Sigmoid colon (tissue), 4 donors: ENCODE results near the gene MRPS14.

Source experiments
- POLR2A ChIP-seq, 2 donors: fragments of 450-650 bp; IDR thresholded peaks; one replicate each; pipeline ENCODE4 v1.6.1; 2016; ENCODE audit warnings: antibody characterized with exemption in 2 of 2, mild to moderate bottlenecking in 2 of 2, moderate library complexity in 2 of 2
- POLR2AphosphoS5 ChIP-seq, 4 donors: sonication (generic); formaldehyde crosslinking; IDR thresholded peaks; one replicate each; pipeline ENCODE4 v1.6.1; 2017; ENCODE audit warnings: antibody characterized with exemption in 4 of 4
- TF ChIP-seq, protein P1 (sequence below), 4 experiments: fragments of 450-650 bp in 3 of 4; fragments of 200-600 bp in 1 of 4; IDR thresholded peaks; one replicate each; pipeline ENCODE4 v1.5.1; 2016 to 2019; ENCODE audit warnings: antibody characterized with exemption in 4 of 4, mild to moderate bottlenecking in 3 of 4, moderate library complexity in 2 of 4

DNA sequence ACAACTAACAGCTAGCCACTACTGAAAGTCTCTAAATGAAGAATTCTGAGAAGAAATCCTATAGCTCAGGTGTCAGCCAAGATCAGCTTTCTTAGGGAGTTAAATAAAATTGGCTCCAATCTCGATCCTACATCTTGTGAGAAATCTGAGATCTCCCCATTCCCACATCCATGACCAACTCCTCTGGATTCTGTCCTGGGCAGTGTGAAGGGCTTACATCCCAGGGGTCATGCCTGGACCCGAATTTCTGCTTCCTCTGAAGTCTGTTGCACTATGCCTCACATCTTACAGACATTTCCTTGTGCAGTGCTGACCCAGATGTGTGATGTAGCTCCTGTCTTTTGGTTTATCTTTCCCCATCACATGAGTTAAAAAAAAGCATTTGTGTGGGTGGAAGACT lies 39.6 kb upstream of the MRPS14 start:
- TF ChIP-seq POLR2A (IDR thresholded peaks at IDR 0.05) = no peak
- TF ChIP-seq, protein P1, sequence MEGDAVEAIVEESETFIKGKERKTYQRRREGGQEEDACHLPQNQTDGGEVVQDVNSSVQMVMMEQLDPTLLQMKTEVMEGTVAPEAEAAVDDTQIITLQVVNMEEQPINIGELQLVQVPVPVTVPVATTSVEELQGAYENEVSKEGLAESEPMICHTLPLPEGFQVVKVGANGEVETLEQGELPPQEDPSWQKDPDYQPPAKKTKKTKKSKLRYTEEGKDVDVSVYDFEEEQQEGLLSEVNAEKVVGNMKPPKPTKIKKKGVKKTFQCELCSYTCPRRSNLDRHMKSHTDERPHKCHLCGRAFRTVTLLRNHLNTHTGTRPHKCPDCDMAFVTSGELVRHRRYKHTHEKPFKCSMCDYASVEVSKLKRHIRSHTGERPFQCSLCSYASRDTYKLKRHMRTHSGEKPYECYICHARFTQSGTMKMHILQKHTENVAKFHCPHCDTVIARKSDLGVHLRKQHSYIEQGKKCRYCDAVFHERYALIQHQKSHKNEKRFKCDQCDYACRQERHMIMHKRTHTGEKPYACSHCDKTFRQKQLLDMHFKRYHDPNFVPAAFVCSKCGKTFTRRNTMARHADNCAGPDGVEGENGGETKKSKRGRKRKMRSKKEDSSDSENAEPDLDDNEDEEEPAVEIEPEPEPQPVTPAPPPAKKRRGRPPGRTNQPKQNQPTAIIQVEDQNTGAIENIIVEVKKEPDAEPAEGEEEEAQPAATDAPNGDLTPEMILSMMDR (IDR thresholded peaks at IDR 0.05) = no peak
- TF ChIP-seq POLR2AphosphoS5 (IDR thresholded peaks at IDR 0.05) = no peak
